ENCODE measurements around the gene BIRC6.

Gene BIRC6

DNA sequence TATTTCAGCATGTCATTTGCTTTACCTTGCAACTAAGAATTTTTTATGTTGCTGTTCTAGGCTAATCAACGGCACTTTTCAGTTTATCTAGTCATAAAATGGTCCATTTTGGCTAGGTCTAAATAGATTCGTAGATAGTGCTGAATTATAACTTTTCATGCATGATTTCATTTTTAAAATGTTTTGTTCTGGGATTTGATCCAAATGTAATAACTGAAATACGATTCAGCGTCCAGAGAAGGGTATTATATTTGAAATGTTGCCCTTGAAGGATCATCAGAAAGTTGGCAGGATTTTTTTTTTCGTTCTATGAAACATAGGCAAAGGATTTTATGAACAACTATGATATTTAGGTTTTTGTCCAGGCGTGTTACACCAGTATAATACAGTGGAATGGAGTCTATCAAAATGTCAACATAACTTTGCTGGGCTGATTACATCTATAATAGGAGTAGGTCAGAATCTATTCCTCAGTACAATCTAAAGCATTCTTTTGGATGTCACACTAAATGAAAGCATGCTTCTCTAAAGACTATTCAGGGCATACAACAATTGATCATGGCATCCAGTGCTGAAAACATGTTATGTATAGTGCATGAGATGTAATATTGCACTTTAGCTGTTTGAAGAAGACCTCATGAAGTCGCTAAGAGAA, 295.9 kb downstream of the BIRC6 start:
- no peak for DNase-seq (ENCODE audit: low read depth, low spot score)
- no peak overlapping the region for H3K27ac ChIP-seq

DNA sequence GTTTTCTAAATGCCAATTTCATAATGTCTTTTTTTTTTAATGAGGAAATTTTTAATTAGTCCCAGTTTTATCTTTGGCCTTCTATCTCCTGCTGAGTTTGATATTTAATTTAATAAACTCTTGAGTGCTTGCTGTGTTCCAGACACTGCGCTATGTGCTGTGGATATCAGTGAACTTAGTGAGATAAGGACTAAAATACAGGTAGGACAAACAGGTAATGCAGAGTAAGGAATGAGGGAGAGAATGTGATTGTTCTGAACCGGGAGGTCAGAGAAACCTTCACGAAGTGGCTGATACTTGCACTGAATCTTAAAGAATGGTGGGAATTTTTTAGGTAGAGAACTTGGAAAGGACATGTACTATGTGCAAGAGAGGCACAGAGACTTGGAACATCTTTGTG, 299.2 kb downstream of the BIRC6 start:
- no peak overlapping the region for H3K27ac ChIP-seq
- DNase-seq (ENCODE audit: low read depth, low spot score) = no peak

- no peak overlapping the region for H3K27ac ChIP-seq
- DNase-seq (ENCODE audit: low read depth, low spot score) = no peak
Observed at GRCh38 chr2:32663864-32664263, 307.0 kb downstream of the BIRC6 start.

- no peak for DNase-seq (ENCODE audit: low read depth, low spot score)
Observed at GRCh38 chr2:32666704-32667103, 309.9 kb downstream of the BIRC6 start.

GRCh38 chr2:32668254-32668653, 311.4 kb downstream of the BIRC6 start:
- no peak for DNase-seq (ENCODE audit: low read depth, low spot score)
- no peak overlapping the region for H3K27ac ChIP-seq

More at GRCh38 chr2:32666704-32667103, 309.9 kb downstream of the BIRC6 start:
- H3K27ac ChIP-seq = no peak overlapping the region
